GM23338 (cell line): Measurements from ENCODE around the gene AP1S1. TPM values are rescaled to one million over a fixed set of nuclear protein-coding genes. Genes with fewer than 3 reads are reported as not detected.

ENCODE experiments used
- ATAC-seq: fragments of 200-7000 bp; cut with Tn5 transposase; 3 replicates; pipeline ENCODE4 v1.9.1; 2020
- DNase-seq: peaks from one replicate; pipeline ENCODE4 v3.0.0-alpha.2; 2015; ENCODE audit warnings: low spot score
- H2AFZ ChIP-seq: fragments of 200-600 bp; sonication (generic); 2 replicates; pipeline ENCODE4 v1.8.0; 2016; ENCODE audit warnings: antibody characterized with exemption, mild to moderate bottlenecking, moderate library complexity
- H3F3A ChIP-seq: fragments of 200-600 bp; sonication (generic); replicated peaks from 2 replicates; pipeline ENCODE4 v1.8.0; 2017; ENCODE audit warnings: antibody characterized with exemption, mixed run types, low read depth
- H3K27ac ChIP-seq: fragments of 200-600 bp; sonication (generic); 2 replicates; pipeline ENCODE4 v1.6.1; 2016; ENCODE audit warnings: low read depth
- H3K27me3 ChIP-seq: fragments of 200-600 bp; sonication (generic); 2 replicates; pipeline ENCODE4 v1.8.0; 2016; ENCODE audit warnings: mild to moderate bottlenecking, mixed run types, moderate library complexity; ENCODE audit not compliant: insufficient read depth
- H3K36me3 ChIP-seq: fragments of 200-600 bp; sonication (generic); 2 replicates; pipeline ENCODE4 v1.8.0; 2016; ENCODE audit warnings: mild to moderate bottlenecking; ENCODE audit not compliant: insufficient read depth
- H3K4me1 ChIP-seq: fragments of 200-600 bp; sonication (generic); 2 replicates; pipeline ENCODE4 v1.8.0; 2016; ENCODE audit warnings: mild to moderate bottlenecking, moderate library complexity; ENCODE audit not compliant: insufficient read depth
- H3K4me2 ChIP-seq: fragments of 200-600 bp; sonication (generic); 2 replicates; pipeline ENCODE4 v1.7.1; 2017; ENCODE audit warnings: mixed run types
- H3K4me3 ChIP-seq: fragments of 200-600 bp; sonication (generic); 2 replicates; pipeline ENCODE4 v1.6.1; 2016; ENCODE audit warnings: mixed run types
- H3K79me2 ChIP-seq: fragments of 200-600 bp; sonication (generic); replicated peaks from 2 replicates; pipeline ENCODE4 v1.8.0; 2017; ENCODE audit warnings: mild to moderate bottlenecking; ENCODE audit not compliant: insufficient read depth
- H3K9me2 ChIP-seq: fragments of 200-600 bp; sonication (generic); 2 replicates; pipeline ENCODE4 v1.8.0; 2017; ENCODE audit not compliant: insufficient read depth
- H4K20me1 ChIP-seq: fragments of 200-600 bp; sonication (generic); replicated peaks from 2 replicates; pipeline ENCODE4 v1.8.0; 2017; ENCODE audit warnings: mild to moderate bottlenecking; ENCODE audit not compliant: insufficient read depth
- H3K27ac Mint-ChIP-seq: 2 replicates; pipeline ENCODE4 v1.8.0; 2020; ENCODE audit warnings: inconsistent platforms, mild to moderate bottlenecking, moderate library complexity, mixed read lengths
- H3K27me3 Mint-ChIP-seq: 3 replicates; pipeline ENCODE4 v1.8.0; 2022; ENCODE audit warnings: low read depth, mild to moderate bottlenecking, moderate library complexity, mixed read lengths, inconsistent platforms; ENCODE audit not compliant: insufficient read depth, poor library complexity
- H3K36me3 Mint-ChIP-seq: 3 replicates; pipeline ENCODE4 v1.8.0; 2021; ENCODE audit warnings: low read depth, mild to moderate bottlenecking, inconsistent platforms, moderate library complexity, mixed read lengths
- H3K4me1 Mint-ChIP-seq: 3 replicates; pipeline ENCODE4 v1.8.0; 2020; ENCODE audit warnings: mild to moderate bottlenecking, inconsistent platforms, mixed read lengths
- H3K4me3 Mint-ChIP-seq: 3 replicates; pipeline ENCODE4 v1.8.0; 2021; ENCODE audit warnings: moderate library complexity, mild to moderate bottlenecking, inconsistent platforms, mixed read lengths
- H3K9me3 Mint-ChIP-seq: 3 replicates; pipeline ENCODE4 v1.8.0; 2020; ENCODE audit warnings: moderate library complexity, mild to moderate bottlenecking, inconsistent platforms, mixed read lengths
- CREB1 ChIP-seq: fragments of 250-450 bp; sonication (Bioruptor Pico); IDR thresholded peaks from 2 replicates; pipeline ENCODE4 v1.5.0; 2020; ENCODE audit warnings: low read depth, mild to moderate bottlenecking, moderate library complexity
- EZH2 ChIP-seq: fragments of 200-600 bp; sonication (generic); IDR thresholded peaks from one replicate; pipeline ENCODE4 v1.8.0; 2017; ENCODE audit warnings: antibody characterized with exemption, mild to moderate bottlenecking, low read depth; ENCODE audit not compliant: unreplicated experiment
- EZH2phosphoT487 ChIP-seq: fragments of 200-600 bp; sonication (generic); IDR thresholded peaks from one replicate; pipeline ENCODE4 v1.8.1; 2018; ENCODE audit warnings: antibody characterized with exemption; ENCODE audit not compliant: unreplicated experiment
- JUNB ChIP-seq: IDR thresholded peaks from one replicate; pipeline ENCODE4 v1.6.1; 2016; ENCODE audit warnings: antibody characterized with exemption; ENCODE audit not compliant: unreplicated experiment
- NANOG ChIP-seq: IDR thresholded peaks from 2 replicates; pipeline ENCODE4 v1.6.1; 2016; ENCODE audit warnings: antibody characterized with exemption, borderline replicate concordance
- POLR2AphosphoS5 ChIP-seq: IDR thresholded peaks from 2 replicates; pipeline ENCODE4 v1.6.1; 2016; ENCODE audit warnings: antibody characterized with exemption, low read depth
- STAT1 ChIP-seq: IDR thresholded peaks from one replicate; pipeline ENCODE4 v1.6.1; 2016; ENCODE audit warnings: antibody characterized with exemption; ENCODE audit not compliant: unreplicated experiment
- ZNF114 ChIP-seq: fragments of 250-450 bp; sonication (Bioruptor Pico); IDR thresholded peaks from 2 replicates; pipeline ENCODE4 v1.5.0; 2020; ENCODE audit warnings: mild to moderate bottlenecking, moderate library complexity
- ZNF331 ChIP-seq: fragments of 250-450 bp; sonication (Bioruptor Pico); IDR thresholded peaks from 2 replicates; pipeline ENCODE4 v1.5.0; 2020; ENCODE audit warnings: low read depth, mild to moderate bottlenecking, moderate library complexity
- polyA plus RNA-seq: library from polyadenylated mRNA; unstranded; fragments of >200 nt; fragmentation: Nextera tagmentation; extraction: Ambion mirVana; gene quantifications from 2 replicates; pipeline ENCODE4 v1.2.1, GENCODE V29; 2016
- total RNA-seq: library from RNA; depleted of rRNA; stranded (reverse); fragments of >200 nt; shearing (Covaris generic); gene quantifications from 2 replicates; pipeline ENCODE4 v1.2.3, GENCODE V29; 2014
- TF ChIP-seq, protein P1 (sequence below): fragments of 250-450 bp; sonication (Bioruptor Pico); IDR thresholded peaks from 2 replicates; pipeline ENCODE4 v1.5.0; 2020; ENCODE audit warnings: mild to moderate bottlenecking, moderate library complexity
- TF ChIP-seq, protein P2 (sequence below): IDR thresholded peaks from one replicate; pipeline ENCODE4 v1.6.1; 2018; ENCODE audit warnings: antibody characterized with exemption; ENCODE audit not compliant: unreplicated experiment
- TF ChIP-seq, protein P3 (sequence below), 2 experiments: fragments of 200-600 bp in 1 of 2; sonication (generic) in 1 of 2; conservative IDR thresholded peaks; 2 replicates each; pipeline versions ENCODE4 v1.5.1 to v1.6.1; 2016 to 2017; ENCODE audit warnings: antibody characterized with exemption in 2 of 2, low read depth in 2 of 2, mild to moderate bottlenecking in 2 of 2, moderate library complexity in 1 of 2
- TF ChIP-seq, protein P4 (sequence below): IDR thresholded peaks from 2 replicates; pipeline ENCODE4 v1.6.1; 2016; ENCODE audit warnings: antibody characterized with exemption

AP1S1 gene
- total and polyA plus RNA-seq, 2 experiments from 2014 or later = 11.5 to 60.6 TPM

DNA sequence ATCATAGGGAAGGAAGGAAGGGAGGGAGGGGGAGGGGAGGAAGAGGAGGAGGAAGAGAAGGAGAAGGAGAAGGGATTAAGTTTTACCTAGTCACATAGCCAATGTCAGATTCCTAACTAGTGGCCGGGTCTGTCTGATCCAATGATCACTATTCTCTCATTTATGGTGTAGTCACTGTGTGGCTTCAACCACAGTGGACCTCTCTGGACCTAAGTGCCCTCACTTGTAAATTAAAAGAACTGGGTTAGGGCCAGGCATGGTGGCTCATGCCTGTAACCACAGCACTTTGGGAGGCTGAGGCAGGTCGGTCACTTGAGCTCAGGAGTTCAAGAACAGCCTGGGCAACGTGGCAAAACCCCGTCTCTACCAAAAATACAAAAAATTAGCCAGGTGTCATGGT, 34.0 kb upstream of the AP1S1 start:
- Histone ChIP-seq H4K20me1 (no peaks in the 10 kb centered on the region), H3K4me3 (no peak overlapping the region), H3K9me2 (no peaks in the 10 kb centered on the region), H3K27ac (no peak overlapping the region), H3F3A (0 out of 2 replicates have a peak, but pooled peaks cover 7% of the 10 kb centered on the region), H3K79me2 (no peaks in the 10 kb centered on the region), H3K36me3 (no peaks in the 10 kb centered on the region), H3K27me3 (no peaks in the 10 kb centered on the region), H2AFZ (peak overlapping the region; percentile 80; the same call in 1 of the 2 replicates), H3K4me1 (peaks cover 18% of the 10 kb centered on the region; the same call in 1 of the 2 replicates), H3K4me2 (no peak overlapping the region)
- no peak for DNase-seq
- no peak for ATAC-seq
- Mint-ChIP-seq H3K9me3 (peaks cover 4% of the 10 kb centered on the region), H3K27me3 (peaks cover 20% of the 10 kb centered on the region), H3K36me3 (0 out of 3 replicates have a peak, but pooled peaks cover 3% of the 10 kb centered on the region), H3K4me3 (no peak overlapping the region), H3K4me1 (peaks cover 13% of the 10 kb centered on the region), H3K27ac (no peak overlapping the region)
- no peak for TF ChIP-seq NANOG
- TF ChIP-seq, protein P1, sequence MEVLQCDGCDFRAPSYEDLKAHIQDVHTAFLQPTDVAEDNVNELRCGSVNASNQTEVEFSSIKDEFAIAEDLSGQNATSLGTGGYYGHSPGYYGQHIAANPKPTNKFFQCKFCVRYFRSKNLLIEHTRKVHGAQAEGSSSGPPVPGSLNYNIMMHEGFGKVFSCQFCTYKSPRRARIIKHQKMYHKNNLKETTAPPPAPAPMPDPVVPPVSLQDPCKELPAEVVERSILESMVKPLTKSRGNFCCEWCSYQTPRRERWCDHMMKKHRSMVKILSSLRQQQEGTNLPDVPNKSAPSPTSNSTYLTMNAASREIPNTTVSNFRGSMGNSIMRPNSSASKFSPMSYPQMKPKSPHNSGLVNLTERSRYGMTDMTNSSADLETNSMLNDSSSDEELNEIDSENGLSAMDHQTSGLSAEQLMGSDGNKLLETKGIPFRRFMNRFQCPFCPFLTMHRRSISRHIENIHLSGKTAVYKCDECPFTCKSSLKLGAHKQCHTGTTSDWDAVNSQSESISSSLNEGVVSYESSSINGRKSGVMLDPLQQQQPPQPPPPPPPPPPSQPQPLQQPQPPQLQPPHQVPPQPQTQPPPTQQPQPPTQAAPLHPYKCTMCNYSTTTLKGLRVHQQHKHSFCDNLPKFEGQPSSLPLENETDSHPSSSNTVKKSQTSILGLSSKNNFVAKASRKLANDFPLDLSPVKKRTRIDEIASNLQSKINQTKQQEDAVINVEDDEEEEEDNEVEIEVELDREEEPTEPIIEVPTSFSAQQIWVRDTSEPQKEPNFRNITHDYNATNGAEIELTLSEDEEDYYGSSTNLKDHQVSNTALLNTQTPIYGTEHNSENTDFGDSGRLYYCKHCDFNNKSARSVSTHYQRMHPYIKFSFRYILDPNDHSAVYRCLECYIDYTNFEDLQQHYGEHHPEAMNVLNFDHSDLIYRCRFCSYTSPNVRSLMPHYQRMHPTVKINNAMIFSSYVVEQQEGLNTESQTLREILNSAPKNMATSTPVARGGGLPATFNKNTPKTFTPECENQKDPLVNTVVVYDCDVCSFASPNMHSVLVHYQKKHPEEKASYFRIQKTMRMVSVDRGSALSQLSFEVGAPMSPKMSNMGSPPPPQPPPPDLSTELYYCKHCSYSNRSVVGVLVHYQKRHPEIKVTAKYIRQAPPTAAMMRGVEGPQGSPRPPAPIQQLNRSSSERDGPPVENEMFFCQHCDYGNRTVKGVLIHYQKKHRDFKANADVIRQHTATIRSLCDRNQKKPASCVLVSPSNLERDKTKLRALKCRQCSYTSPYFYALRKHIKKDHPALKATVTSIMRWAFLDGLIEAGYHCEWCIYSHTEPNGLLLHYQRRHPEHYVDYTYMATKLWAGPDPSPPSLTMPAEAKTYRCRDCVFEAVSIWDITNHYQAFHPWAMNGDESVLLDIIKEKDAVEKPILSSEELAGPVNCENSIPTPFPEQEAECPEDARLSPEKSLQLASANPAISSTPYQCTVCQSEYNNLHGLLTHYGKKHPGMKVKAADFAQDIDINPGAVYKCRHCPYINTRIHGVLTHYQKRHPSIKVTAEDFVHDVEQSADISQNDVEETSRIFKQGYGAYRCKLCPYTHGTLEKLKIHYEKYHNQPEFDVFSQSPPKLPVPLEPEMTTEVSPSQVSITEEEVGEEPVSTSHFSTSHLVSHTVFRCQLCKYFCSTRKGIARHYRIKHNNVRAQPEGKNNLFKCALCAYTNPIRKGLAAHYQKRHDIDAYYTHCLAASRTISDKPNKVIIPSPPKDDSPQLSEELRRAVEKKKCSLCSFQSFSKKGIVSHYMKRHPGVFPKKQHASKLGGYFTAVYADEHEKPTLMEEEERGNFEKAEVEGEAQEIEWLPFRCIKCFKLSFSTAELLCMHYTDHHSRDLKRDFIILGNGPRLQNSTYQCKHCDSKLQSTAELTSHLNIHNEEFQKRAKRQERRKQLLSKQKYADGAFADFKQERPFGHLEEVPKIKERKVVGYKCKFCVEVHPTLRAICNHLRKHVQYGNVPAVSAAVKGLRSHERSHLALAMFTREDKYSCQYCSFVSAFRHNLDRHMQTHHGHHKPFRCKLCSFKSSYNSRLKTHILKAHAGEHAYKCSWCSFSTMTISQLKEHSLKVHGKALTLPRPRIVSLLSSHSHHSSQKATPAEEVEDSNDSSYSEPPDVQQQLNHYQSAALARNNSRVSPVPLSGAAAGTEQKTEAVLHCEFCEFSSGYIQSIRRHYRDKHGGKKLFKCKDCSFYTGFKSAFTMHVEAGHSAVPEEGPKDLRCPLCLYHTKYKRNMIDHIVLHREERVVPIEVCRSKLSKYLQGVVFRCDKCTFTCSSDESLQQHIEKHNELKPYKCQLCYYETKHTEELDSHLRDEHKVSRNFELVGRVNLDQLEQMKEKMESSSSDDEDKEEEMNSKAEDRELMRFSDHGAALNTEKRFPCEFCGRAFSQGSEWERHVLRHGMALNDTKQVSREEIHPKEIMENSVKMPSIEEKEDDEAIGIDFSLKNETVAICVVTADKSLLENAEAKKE (CRISPR knock-in tag) = no peak
- TF ChIP-seq, protein P2, sequence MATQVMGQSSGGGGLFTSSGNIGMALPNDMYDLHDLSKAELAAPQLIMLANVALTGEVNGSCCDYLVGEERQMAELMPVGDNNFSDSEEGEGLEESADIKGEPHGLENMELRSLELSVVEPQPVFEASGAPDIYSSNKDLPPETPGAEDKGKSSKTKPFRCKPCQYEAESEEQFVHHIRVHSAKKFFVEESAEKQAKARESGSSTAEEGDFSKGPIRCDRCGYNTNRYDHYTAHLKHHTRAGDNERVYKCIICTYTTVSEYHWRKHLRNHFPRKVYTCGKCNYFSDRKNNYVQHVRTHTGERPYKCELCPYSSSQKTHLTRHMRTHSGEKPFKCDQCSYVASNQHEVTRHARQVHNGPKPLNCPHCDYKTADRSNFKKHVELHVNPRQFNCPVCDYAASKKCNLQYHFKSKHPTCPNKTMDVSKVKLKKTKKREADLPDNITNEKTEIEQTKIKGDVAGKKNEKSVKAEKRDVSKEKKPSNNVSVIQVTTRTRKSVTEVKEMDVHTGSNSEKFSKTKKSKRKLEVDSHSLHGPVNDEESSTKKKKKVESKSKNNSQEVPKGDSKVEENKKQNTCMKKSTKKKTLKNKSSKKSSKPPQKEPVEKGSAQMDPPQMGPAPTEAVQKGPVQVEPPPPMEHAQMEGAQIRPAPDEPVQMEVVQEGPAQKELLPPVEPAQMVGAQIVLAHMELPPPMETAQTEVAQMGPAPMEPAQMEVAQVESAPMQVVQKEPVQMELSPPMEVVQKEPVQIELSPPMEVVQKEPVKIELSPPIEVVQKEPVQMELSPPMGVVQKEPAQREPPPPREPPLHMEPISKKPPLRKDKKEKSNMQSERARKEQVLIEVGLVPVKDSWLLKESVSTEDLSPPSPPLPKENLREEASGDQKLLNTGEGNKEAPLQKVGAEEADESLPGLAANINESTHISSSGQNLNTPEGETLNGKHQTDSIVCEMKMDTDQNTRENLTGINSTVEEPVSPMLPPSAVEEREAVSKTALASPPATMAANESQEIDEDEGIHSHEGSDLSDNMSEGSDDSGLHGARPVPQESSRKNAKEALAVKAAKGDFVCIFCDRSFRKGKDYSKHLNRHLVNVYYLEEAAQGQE = no peak
- no peak for TF ChIP-seq POLR2AphosphoS5
- TF ChIP-seq EZH2phosphoT487 = no peak
- TF ChIP-seq, protein P3, sequence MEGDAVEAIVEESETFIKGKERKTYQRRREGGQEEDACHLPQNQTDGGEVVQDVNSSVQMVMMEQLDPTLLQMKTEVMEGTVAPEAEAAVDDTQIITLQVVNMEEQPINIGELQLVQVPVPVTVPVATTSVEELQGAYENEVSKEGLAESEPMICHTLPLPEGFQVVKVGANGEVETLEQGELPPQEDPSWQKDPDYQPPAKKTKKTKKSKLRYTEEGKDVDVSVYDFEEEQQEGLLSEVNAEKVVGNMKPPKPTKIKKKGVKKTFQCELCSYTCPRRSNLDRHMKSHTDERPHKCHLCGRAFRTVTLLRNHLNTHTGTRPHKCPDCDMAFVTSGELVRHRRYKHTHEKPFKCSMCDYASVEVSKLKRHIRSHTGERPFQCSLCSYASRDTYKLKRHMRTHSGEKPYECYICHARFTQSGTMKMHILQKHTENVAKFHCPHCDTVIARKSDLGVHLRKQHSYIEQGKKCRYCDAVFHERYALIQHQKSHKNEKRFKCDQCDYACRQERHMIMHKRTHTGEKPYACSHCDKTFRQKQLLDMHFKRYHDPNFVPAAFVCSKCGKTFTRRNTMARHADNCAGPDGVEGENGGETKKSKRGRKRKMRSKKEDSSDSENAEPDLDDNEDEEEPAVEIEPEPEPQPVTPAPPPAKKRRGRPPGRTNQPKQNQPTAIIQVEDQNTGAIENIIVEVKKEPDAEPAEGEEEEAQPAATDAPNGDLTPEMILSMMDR (conservative IDR thresholded peaks at IDR 0.05; ENCODE audit: low read depth in 2 of 2) = no peak
- TF ChIP-seq JUNB = no peak
- TF ChIP-seq ZNF331 (CRISPR knock-in tag) = no peak
- no peak for TF ChIP-seq EZH2
- TF ChIP-seq ZNF114 (CRISPR knock-in tag) = no peak
- no peak for TF ChIP-seq STAT1
- TF ChIP-seq, protein P4, sequence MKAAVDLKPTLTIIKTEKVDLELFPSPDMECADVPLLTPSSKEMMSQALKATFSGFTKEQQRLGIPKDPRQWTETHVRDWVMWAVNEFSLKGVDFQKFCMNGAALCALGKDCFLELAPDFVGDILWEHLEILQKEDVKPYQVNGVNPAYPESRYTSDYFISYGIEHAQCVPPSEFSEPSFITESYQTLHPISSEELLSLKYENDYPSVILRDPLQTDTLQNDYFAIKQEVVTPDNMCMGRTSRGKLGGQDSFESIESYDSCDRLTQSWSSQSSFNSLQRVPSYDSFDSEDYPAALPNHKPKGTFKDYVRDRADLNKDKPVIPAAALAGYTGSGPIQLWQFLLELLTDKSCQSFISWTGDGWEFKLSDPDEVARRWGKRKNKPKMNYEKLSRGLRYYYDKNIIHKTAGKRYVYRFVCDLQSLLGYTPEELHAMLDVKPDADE = no peak
- TF ChIP-seq CREB1 = no peak
